Upper lobe of left lung (tissue), 6 donors: ENCODE data around the gene BMP8A. TPM values are rescaled to one million over a fixed set of nuclear protein-coding genes. Genes with fewer than 3 reads are reported as not detected.

Experiments used
- ATAC-seq, 2 donors: fragments of 200-7000 bp; cut with Tn5 transposase; one replicate each; pipeline ENCODE4 v1.9.1; 2022; ENCODE audit warnings: mild to moderate bottlenecking in 2 of 2, moderate library complexity in 2 of 2; ENCODE audit not compliant: low FRiP score in 2 of 2
- DNase-seq, 2 donors: peaks; one replicate each; pipeline ENCODE4 v3.0.0-alpha.2; 2019 to 2020
- H3K27ac ChIP-seq, 4 donors: fragments of 200-600 bp; sonication (generic); one replicate each; pipeline ENCODE4 v1.5.1; 2016 to 2019
- H3K27me3 ChIP-seq, 4 donors: fragments of 200-600 bp; sonication (generic); one replicate each; pipeline ENCODE4 v1.5.1; 2017 to 2019
- H3K36me3 ChIP-seq, 4 donors: fragments of 200-600 bp; sonication (generic); one replicate each; pipeline ENCODE4 v1.5.1; 2016 to 2019
- H3K4me1 ChIP-seq, 4 donors: fragments of 200-600 bp; sonication (generic); one replicate each; pipeline ENCODE4 v1.5.1; 2018 to 2019
- H3K4me3 ChIP-seq, 4 donors: fragments of 200-600 bp; sonication (generic); one replicate each; pipeline ENCODE4 v1.5.1; 2017 to 2019; ENCODE audit warnings: mild to moderate bottlenecking in 2 of 4, moderate library complexity in 1 of 4
- H3K9me3 ChIP-seq, 4 donors: fragments of 200-600 bp; sonication (generic); one replicate each; pipeline ENCODE4 v1.5.1; 2018 to 2019
- EP300 ChIP-seq, 4 donors: sonication (generic); formaldehyde crosslinking; IDR thresholded peaks; one replicate each; pipeline ENCODE4 v1.5.1; 2017; ENCODE audit warnings: antibody characterized with exemption in 4 of 4, control low read depth in 2 of 4
- POLR2A ChIP-seq, 4 donors: fragments of 450-650 bp; IDR thresholded peaks; one replicate each; pipeline ENCODE4 v1.5.1; 2016 to 2017; ENCODE audit warnings: antibody characterized with exemption in 4 of 4, mild to moderate bottlenecking in 2 of 4
- POLR2AphosphoS5 ChIP-seq, 2 donors: sonication (generic); formaldehyde crosslinking; IDR thresholded peaks; one replicate each; pipeline ENCODE4 v1.5.1; 2017; ENCODE audit warnings: antibody characterized with exemption in 2 of 2
- WGBS, 2 donors: methylation state at CpG; one replicate each; pipeline ENCODE4 v1.1.5; 2017 to 2018; 5-methylcytosine and 5-hydroxymethylcytosine counted together
- small RNA-seq, 4 donors: library from RNA; depleted of rRNA; stranded (forward); fragments of <200 nt; gene quantifications; one replicate each; pipeline ENCODE3, GENCODE V24; 2016
- total RNA-seq, 6 donors: library from RNA; depleted of rRNA in 4 of 6; stranded (reverse); fragments of >200 nt in 4 of 6; gene quantifications; one replicate each; pipeline versions ENCODE4 v1.1.0 to v1.2.1, GENCODE V29; 2016 to 2021
- TF ChIP-seq, protein P1 (sequence below), 6 experiments: fragments of 450-650 bp in 4 of 6; fragments of 200-600 bp in 2 of 6; sonication (generic) in 2 of 6; IDR thresholded peaks; one replicate each; pipeline ENCODE4 v1.5.1; 2016 to 2019; ENCODE audit warnings: antibody characterized with exemption in 6 of 6
- donor health status: DM: no; HTN: no; CAD: no; lungs with moderate emphysema.
- donor health status: DM: no; HTN: yes; CAD: no; lungs with severe emphysema.

The BMP8A gene
- total RNA-seq, 6 donors from 2014 or later, result 0.30 to 1.4 (median 0.88) TPM; not detected in 1

GRCh38 chr1:39573736-39574624 lies 82.5 kb downstream of the BMP8A start:
- ATAC-seq (no peak), DNase-seq (no peak)
- Histone ChIP-seq H3K4me1 (peaks cover 19 to 37% (median 29%) of the 10 kb centered on the region in 4 donors), H3K9me3 (no peaks in the 10 kb centered on the region), H3K4me3 (peak overlapping the region in 3 of 4 donors; percentile 71 to 90 (median 82)), H3K36me3 (peaks cover 29 to 48% (median 33%) of the 10 kb centered on the region in 4 donors), H3K27ac (peak overlapping the region in 1 of 4 donors; percentile 31), H3K27me3 (no peaks in the 10 kb centered on the region)
- TF ChIP-seq, protein P1, sequence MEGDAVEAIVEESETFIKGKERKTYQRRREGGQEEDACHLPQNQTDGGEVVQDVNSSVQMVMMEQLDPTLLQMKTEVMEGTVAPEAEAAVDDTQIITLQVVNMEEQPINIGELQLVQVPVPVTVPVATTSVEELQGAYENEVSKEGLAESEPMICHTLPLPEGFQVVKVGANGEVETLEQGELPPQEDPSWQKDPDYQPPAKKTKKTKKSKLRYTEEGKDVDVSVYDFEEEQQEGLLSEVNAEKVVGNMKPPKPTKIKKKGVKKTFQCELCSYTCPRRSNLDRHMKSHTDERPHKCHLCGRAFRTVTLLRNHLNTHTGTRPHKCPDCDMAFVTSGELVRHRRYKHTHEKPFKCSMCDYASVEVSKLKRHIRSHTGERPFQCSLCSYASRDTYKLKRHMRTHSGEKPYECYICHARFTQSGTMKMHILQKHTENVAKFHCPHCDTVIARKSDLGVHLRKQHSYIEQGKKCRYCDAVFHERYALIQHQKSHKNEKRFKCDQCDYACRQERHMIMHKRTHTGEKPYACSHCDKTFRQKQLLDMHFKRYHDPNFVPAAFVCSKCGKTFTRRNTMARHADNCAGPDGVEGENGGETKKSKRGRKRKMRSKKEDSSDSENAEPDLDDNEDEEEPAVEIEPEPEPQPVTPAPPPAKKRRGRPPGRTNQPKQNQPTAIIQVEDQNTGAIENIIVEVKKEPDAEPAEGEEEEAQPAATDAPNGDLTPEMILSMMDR (IDR thresholded peaks at IDR 0.05), result no peak
- TF ChIP-seq EP300 (IDR thresholded peaks at IDR 0.05) (no peak), POLR2AphosphoS5 (IDR thresholded peaks at IDR 0.05) (no peak), POLR2A (IDR thresholded peaks at IDR 0.05) (no peak)
- WGBS, 2 donors, result 61 to 64% methylated on average over 11 to 12 of the region's 12 CpGs

GRCh38 chr1:39574646-39575045 lies 83.2 kb downstream of the BMP8A start:
- H3K27ac ChIP-seq, result peak overlapping the region in 2 of 4 donors; percentile 82 to 91
- H3K4me1 ChIP-seq, result peaks cover 19 to 37% (median 29%) of the 10 kb centered on the region in 4 donors
- no peak for DNase-seq
- WGBS, 2 donors, result 28 to 58% methylated on average over 4 to 5 of the region's 5 CpGs
- peaks cover 23 to 41% (median 27%) of the 10 kb centered on the region in 4 donors for H3K36me3 ChIP-seq
- TF ChIP-seq, protein P1 (IDR thresholded peaks at IDR 0.05), result no peak
- TF ChIP-seq POLR2AphosphoS5 (IDR thresholded peaks at IDR 0.05) (no peak), POLR2A (IDR thresholded peaks at IDR 0.05) (no peak)
- no peaks in the 10 kb centered on the region for H3K9me3 ChIP-seq
- H3K4me3 ChIP-seq, result peak overlapping the region in 3 of 4 donors; percentile 71 to 90 (median 82)
- ATAC-seq, result no peak
- H3K27me3 ChIP-seq, result no peaks in the 10 kb centered on the region

Small RNA genes lying within 50 kb of the gene (small RNA-seq; reads per million reads assigned to genes)
- gene SNORA55, result 1.4 to 3.5 (median 2.7) reads per million in 4 donors

Other genes starting within 250 kb of the BMP8A start
- gene PABPC4, start 85.2 kb downstream of the BMP8A start, total RNA-seq, result 100 to 1,000 TPM; 121 to 225 (median 195) TPM
- 10 to 100 TPM in 5 of 6 donors, 1 to 10 TPM in 1; 3.8 to 31.9 (median 15.5) TPM for gene HEYL, start 148.0 kb downstream of the BMP8A start, total RNA-seq
- gene NT5C1A, start 180.5 kb downstream of the BMP8A start, total RNA-seq, result 1 to 10 TPM in 3 of 6 donors, under 1 TPM in 1, not detected in 2; 0.37 to 5.5 (median 2.6) TPM
- gene HPCAL4, start 199.8 kb downstream of the BMP8A start, total RNA-seq, result 1 to 10 TPM in 1 of 6 donors, under 1 TPM in 5; under 0.01 to 1.1 (median 0.43) TPM
- gene PPIE, start 247.2 kb downstream of the BMP8A start, total RNA-seq, result 10 to 100 TPM; 23.6 to 54.5 (median 36.1) TPM